Femur (tissue), 1 donor: Measurements from ENCODE around the gene STXBP2.

Experiments used
- DNase-seq: peaks from one replicate; pipeline ENCODE4 v3.0.0-alpha.2; 2017

Gene STXBP2

DNA sequence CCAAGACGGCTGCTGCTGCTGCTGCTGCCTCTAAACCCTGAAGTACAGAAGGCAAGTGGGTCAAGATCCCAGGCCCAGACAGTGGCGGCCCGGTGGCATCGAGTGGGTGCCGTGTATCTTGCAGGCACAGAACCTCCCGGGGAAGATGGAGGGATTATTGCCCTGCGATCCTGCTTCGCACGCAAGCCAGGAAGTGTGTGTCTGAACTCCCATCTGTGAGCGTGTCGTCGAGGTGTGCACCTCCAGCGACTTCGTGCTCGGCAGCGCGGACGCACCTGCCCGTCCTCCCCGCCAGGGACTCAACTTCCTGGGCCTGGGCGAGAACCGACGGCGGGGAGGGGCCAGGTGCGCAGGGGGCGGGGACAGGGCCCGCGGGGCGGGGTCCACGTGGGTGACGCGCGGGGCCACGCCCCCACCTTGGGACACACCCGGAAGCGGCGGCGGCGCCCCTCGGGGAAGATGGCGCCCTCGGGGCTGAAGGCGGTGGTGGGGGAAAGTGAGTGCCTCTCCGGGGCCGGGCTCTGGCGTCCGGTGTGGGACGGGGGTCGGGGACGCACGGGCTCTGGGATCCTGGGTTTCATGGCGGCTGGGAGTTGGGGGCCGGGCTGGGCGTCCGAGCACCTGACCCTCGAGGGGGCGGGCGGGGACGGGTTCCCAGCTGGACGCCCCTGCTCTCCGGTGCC, at the start of gene STXBP2:
Gene STXBP2, plus strand, starts transcription at position 420 of the 683 bp plus-strand sequence. Its CDS starts 40 bp downstream, at position 460.
- peak; percentile 66 for DNase-seq

DNA sequence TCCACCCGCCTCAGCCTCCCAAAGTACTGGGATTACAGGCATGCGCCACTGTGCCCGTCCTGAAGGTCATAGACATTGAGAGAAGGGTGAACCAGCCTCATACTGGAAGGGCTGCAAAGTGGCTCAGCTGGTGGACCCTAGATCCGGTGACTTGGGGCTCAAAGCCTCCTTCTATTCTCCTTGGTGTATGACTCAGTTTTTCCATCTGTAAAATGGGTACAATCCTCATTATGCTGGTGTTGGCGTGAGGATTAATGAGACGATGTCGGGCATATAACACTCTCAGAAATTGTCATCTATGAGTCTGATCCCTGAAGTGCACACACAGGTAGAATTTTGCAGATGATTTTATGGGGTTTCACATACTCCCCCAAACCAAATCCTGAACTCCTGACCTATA, 47.1 kb upstream of the STXBP2 start:
- DNase-seq = no peak

DNA sequence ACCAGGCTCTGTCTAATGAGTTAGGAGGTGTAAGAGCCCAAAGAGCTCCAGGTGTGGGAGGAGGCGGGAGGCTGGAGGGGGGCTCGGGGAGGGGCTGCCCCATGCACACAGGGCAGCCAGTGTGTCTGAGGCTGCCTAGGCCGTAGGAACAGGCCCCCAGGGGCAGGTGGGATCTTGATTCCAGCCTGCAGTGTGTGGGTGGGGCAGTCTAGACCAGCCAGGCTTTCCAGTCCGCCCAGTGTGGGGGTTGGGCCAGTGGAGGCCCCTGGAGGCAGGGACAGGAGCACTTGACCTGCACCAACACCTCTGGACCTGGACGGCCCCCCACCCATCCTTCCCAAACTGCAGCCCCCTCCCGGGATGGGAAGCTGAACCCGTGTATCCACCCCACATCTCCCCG, 46.7 kb upstream of the STXBP2 start:
- no peak for DNase-seq

DNA sequence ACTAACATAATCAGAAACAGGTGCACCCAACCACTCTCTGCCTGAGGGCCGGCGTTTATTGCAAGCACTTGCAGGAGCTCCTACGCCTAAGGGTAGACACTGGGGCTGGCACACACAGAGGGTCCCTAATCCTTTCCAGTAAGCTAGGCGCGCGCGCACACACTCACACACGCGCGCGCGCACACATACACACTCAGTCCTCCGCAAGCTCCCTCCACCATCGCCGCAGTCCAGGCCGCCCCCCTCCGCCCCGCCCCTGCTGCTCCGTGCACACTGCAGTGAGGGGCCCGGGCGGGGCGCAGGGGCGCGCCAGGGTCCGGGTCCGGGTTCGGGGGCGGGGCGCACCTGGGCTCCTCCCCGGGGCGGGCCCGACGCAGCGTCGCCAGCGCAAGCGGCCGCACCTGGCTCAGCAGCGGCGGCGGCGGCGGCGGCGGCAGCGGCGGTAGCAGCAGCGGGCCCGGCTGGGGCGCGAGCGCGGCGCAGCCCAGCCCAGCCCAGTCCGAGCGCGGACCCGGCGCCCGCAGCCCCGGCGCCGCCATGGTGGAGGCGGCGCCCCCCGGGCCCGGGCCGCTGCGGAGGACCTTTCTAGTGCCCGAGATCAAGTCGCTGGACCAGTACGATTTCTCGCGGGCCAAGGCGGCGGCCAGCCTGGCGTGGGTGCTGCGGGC, 41.3 kb upstream of the STXBP2 start, which contains the start of gene CAMSAP3:
Gene CAMSAP3, plus strand, starts transcription at position 398 of the 668 bp plus-strand sequence. Its CDS starts 140 bp downstream, at position 538.
- no peak for DNase-seq

DNA sequence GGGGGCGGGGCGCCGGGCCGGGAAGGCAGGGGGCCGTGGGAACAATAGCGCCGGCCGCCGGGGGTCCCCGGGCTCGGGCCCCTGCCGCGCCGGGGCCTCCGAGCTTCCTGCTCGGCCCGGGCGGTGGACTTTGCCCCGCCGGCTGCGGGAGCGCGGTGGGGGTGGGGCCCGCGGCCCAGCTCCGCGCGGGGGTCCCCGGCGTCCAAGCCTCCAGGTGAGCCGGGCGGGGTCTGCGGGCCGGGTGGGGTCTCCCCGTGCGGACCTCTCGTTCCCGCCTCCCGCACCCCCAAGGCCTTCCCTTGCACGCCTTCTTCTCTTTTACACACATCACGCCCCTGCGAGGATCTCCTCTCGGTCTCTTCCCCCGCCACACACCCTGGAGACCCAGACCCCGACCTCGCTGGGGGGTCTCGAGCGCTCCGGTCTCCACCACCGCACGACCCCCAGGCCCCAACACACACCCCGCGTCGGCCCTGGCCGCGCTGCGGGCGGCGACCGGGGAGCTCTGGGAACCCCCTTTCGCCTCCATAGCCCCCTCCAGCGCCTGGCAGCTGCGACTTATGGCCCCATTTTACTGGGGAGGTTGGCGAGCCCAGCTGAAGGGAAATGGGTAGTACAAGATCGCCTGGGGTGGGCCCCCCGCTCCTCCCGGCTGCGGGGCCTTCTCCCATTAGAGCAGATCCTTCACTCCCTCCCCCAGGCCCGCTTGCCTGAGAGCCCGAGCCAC, 40.5 kb upstream of the STXBP2 start:
- DNase-seq = no peak

DNA sequence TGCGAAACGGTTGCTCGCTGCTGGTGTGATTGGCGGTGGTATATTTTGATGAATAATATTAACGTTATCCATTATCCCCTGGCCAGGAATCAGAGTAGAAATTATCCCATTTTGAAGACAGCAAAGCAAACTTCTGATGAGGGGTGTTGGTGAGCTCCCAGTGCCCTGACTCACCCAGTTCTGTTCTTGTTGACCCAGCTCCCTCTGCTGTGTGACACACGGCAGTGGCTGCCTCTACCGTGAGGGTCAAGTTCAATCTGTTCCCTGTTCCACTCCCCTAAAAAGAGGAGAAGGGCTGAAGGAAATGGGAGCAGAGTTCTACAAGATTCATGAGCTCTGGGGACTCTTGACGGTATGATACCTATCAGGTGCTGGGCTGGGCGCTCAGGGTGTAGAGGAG, 39.2 kb upstream of the STXBP2 start:
- DNase-seq = no peak

DNA sequence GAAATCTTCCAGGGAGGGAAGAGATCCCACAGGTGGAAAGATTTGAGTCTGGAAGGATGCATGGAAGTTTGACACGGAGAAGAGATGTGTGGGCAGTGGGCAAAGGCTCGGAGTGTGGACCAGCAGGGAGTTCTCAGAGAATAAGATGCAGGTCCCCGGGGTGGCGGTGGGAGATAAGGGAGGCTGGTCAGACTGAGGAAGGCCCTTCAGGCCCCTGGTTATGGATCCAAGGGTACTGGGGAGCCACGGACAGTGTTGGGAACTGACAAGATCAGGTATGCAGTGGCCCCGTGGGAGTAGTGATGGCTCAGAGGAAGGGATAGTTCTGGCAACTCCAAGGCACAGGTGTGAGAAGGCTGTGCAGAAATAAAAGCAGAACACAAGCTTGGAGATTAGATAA, 38.7 kb upstream of the STXBP2 start:
- no peak for DNase-seq

DNA sequence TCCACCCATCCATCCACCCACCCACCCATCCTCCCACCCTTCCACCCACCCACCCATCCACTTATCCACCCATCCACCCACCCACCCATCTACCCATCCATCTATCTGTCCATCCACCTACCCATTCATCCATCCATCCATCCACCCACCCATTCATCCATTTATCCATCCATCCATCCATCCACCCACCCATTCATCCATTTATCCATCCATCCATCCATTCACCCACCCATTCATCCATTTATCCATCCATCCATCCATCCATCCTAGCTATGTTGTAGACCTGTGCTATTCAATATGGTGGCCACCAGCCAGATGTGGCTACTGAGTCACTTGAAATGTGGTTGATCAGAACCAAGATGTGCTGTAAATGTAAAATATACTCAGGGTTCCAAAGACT, 36.2 kb upstream of the STXBP2 start:
- no peak for DNase-seq

DNA sequence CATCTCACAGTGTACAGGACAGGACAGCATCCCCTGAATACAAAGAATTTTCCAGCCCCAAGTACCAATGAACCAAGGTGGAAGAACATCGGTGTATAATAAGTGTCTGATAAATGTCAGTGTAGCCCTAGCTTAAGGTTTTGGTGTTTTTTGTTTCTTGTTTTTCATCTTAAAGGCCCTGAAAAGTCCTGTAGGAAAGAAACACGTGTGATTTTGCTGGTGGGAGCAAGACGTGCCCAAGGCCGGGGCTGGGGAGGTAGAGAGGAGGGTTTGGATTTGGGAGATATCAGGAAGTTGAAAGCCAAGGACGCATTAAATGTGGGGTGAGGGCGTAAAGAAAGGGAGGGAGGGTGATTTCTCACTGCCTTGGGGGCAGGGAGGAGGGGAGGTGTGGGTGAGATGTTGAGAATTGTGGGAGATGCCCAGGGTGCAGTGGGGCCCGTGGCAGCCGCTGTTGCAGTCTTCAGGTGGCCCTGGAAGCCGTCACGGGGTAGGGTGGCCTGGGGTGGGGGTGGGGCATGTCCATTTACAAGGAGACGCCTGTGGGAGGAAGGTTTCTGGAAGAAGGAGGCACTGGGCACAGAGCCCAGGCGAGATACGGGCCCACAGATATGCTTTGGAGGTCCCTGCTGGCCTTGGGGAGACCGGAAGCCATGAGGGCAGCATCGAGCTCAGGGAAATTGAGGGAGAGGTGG, 34.5 kb upstream of the STXBP2 start:
- no peak for DNase-seq

DNA sequence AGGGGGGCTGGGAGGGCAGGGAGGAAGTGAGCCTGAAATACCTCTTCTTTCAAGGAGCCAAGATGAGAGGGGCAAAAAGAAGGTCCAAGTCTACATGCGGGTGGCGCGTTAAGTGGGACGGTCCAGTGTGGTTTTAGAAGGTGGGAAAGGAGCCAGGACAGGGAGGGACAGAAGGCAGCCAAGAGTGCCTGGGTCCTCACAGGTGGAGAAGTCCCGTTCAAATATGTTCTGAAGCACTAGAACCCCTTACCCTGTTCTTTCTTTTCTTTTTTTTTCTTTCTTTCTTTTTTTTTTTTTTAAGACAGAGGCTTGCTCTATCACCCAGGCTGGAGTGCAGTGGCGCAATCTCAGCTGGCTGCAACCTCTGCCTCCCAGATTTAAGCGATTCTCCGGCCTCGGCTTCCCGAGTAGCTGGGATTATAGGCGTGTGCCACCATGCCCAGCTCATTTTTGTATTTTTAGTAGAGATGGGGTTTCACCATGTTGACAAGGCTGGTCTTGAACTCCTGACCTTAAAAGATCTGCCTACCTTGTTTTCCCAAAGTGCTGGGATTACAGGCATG, 33.9 kb upstream of the STXBP2 start:
- no peak for DNase-seq

DNA sequence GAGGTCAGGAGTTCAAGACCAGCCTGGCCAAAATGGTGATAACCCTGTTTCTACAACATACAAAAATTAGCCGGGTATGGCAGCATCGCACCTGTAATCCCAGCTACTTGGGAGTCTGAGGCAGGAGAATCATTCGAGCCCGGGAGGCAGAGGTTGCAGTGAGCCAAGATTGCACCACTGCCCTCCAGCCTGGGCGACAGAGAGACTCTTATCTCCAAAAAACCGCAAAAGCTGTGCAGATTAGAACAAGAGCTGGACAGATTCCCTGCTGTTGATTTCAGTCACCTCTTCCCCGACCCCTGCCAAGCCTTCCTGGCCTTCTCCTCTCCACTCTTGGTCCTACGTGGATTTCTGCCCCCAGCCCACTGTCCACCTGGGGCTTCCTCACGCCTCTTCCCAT, 33.0 kb upstream of the STXBP2 start:
- DNase-seq = no peak

DNA sequence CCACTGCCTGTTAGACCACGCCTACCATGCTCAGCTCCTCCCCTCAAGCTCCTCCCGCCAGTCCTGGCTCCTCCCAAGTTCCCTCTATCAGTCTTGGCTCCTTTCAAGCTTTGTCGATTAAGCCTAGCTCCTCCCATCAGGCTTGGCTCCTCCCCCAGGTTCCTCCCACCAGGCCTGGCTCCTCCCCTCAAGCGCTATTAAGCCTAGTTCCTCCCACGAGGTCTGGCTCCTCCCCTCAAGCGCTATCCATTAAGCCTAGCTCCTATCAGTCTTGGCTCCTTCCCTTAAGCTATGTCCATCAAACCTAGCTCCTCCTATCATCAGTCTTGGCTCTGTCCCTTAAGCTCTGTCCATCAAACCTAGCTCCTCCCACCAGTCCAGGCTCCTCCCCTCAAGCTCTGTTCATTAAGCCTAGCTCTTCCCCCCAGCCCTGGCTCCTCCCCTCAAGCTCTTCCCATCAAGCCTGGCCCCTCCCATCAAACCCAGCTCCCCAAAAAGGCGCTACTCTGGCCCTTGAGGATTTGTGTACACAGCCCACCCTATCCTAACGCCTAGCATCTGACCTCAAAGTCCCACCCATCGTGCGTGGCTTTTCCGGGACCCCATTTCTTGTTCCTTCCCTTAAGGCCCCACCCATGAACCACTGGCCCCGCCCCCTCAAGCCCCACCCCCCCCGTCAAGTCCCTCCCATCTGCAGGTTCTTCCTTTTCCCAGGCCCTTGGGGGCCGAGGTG, 31.3 kb upstream of the STXBP2 start:
- DNase-seq = no peak

DNA sequence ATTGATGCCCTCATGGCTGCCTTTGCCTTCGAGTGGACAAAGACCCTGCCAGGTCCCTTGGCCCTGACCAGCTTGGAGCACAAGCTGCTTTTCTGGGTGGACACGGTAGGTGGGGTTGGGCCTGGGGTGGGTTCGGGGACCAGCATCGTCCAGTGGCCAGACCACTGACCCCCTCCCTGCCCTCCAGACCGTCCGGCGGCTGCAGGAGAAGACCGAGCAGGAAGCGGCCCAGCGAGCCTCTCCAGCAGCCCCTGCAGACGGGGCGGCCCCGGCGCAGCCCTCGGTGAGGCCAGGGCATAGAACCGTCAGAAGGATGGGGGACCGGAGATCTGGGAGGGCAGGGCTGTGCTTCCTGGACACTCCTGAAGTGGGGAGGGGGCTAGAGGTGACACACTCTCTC, 30.6 kb upstream of the STXBP2 start:
- DNase-seq = no peak

DNA sequence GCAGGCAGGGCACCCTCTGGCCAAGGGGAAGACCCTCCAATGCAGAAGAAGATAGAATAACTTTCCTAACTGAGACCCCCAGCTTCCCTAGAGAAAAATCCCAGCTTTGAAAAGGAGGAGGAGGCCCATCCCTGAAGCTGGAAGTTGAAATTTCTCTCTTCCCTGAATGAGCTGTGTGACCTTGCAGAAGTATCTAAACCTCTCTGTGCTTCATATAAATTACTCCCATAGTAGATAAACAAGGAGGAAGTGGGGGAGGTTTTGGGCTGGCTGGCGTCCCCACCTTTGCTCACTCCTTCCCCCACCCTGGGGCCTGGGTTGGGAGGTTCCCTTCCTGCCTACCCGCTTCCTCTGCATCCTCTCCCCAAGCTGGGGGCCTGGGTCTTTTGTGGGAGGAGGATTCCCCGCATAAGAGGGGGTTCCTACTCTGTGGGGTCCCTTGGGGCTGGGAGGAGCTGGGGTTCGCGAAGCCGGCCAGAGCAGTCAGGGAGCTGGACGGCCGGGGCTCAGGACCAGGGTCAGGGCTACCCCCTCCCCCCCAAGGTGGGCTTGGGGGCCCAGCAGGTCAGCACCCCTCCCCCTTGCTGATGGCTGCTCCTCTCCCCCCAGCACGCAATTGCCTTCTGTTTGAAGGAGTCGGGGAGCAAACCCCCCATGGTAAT, 29.6 kb upstream of the STXBP2 start:
- no peak for DNase-seq

DNA sequence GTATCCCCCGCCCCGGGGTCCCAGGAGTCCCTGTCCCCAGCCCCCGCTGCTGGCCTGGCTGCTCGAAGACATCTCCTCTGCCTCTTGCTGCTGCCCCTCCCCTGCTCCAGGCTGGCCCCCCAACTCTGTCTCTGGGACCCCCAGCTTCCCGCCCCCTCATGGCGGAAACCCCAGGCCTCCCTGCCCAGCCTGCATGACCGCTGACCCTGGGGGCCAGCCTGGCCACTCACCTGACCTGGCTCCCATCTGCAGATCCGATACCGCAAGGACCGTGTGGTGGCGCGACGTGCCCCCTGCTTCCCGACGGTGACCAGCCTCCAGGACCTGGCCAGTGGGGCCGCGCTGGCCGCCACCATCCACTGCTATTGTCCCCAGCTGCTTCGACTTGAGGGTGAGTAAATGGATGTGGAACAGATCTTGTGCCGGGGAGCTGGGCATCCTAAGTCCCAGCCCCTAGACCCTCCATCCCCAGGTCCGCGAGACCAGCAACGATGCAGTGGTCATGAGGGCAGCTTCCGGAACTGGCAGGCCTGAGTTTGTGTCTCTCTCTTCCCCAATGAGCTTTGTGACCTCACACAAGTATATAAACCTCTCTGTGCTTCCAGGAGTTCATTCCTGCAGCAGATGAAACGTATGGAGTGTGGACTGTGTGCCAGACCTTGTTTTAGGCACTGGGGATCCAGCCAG, 28.9 kb upstream of the STXBP2 start:
- no peak for DNase-seq

DNA sequence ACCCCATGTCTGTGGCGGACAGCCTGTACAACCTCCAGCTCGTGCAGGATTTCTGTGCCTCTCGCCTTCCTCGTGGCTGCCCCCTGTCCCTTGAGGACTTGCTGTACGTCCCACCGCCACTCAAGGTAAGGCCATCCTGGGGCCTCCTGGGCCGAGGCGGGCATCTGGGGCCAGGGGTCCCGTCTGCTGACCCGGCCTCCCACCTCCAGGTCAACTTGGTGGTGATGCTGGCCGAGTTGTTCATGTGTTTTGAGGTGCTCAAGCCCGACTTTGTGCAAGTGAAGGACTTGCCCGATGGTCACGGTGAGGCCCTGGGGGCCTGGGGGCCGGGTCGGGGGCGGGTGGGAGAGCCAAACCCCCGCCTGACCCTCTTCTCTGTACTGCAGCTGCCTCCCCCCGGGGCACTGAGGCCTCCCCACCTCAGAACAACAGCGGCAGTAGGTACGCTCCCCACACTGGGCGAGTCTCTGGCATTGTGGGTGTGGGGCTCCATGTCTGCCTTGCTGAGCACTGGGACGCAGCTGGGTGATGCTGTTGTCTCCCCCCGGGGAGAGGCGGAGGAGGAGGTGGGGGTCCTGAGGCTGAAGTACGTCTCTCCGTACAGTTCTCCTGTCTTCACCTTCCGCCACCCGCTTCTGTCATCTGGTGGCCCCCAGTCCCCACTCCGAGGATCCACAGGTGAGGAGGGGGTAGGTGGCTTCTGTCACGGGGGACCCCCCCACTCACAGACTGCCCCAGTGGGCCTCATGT, 26.2 kb upstream of the STXBP2 start:
- no peak for DNase-seq

DNA sequence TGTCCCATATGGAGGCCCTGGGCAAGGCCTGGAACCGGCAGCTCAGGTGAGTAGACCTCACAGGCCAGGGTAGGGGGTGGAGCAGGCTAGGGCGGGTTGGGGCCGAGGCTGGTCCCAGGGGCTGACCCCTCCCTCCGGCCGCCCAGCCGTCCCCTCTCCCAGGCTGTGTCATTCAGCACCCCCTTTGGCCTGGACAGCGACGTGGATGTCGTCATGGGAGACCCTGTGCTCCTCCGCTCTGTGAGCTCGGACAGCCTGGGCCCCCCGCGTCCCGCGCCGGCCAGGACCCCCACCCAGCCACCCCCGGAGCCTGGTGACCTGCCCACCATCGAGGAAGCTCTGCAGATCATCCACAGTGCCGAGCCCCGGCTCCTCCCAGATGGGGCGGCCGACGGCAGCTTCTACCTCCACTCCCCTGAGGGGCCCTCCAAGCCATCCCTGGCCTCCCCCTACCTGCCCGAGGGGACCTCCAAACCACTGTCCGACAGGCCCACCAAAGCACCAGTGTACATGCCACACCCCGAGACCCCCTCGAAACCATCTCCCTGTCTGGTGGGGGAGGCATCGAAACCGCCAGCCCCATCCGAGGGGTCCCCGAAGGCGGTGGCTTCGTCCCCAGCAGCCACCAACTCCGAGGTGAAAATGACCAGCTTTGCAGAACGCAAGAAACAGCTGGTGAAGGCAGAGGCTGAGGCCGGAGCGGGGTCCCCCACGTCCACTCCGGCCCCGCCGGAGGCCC, 25.2 kb upstream of the STXBP2 start:
- DNase-seq = peak; percentile 9

DNA sequence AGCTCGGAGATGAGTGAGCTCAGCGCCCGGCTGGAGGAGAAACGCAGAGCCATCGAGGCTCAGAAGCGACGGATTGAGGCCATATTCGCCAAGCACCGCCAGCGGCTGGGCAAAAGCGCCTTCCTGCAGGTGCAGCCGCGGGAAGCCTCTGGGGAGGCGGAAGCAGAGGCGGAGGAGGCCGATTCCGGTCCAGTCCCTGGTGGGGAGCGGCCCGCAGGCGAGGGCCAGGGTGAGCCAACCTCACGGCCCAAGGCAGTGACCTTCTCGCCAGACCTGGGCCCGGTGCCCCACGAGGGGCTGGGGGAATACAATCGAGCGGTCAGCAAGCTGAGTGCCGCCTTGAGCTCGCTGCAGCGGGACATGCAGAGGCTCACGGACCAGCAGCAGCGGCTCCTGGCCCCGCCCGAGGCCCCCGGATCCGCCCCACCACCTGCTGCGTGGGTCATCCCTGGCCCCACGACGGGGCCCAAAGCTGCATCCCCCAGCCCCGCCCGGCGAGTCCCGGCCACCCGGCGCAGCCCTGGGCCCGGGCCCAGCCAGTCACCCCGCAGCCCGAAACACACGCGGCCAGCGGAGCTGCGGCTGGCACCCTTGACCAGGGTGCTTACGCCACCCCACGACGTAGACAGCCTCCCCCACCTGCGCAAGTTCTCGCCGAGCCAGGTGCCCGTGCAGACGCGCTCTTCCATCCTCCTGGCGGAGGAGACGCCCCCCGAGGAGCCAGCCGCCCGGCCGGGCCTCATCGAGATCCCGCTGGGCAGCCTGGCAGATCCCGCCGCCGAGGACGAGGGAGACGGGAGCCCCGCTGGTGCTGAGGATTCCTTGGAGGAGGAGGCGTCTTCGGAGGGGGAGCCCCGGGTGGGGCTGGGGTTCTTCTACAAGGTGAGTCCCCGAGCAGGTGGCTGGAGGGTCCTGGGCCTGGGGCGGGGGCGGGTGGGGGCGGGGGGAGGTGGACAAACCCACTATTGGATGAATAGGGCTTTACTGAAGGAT, 24.3 kb upstream of the STXBP2 start:
- no peak for DNase-seq
